HepG2 (cell line): ENCODE results near the gene MAEA. TPM values are rescaled to one million over a fixed set of nuclear protein-coding genes. Genes with fewer than 3 reads are reported as not detected.
A peak's percentile ranks its signal among the peaks of the same experiment; 100 is the strongest.

Experiments
- ATAC-seq: fragments of 200-7000 bp; cut with Tn5 transposase; 3 replicates; pipeline ENCODE4 v1.9.1; 2020; ENCODE audit warnings: mild to moderate bottlenecking, moderate library complexity
- BruUV-seq: library from RNA; stranded (reverse); fragments of 400-500 nt; replicated peaks from 2 replicates; lab custom pipeline; 2021; lab: Mats Ljungman, UMichigan
- CTCF ChIA-PET: fragments of 300-600 bp; formaldehyde crosslinking; extraction: SDS; loops from one replicate; lab custom pipeline; 2021; ENCODE audit warnings: low total read pairs, inconsistent platforms, low intra/inter-chr PET ratio; lab: Yijun Ruan, JAX
- POLR2A ChIA-PET: fragments of 350-600 bp; sonication (Branson Sonifier 250); formaldehyde crosslinking; loops from one replicate; lab custom pipeline; 2020; ENCODE audit warnings: antibody characterized with exemption, inconsistent platforms; lab: Yijun Ruan, JAX
- DNase-seq: peaks from one replicate; pipeline ENCODE4 v3.0.0-alpha.2; 2015; ENCODE audit warnings: low spot score
- FAIRE-seq: peaks from 3 replicates; lab custom pipeline; 2011; peaks lifted over from hg19 to GRCh38; lab: Jason Lieb, UNC
- H2AFZ ChIP-seq: one replicate; pipeline ENCODE4 v1.6.1; 2011; ENCODE audit warnings: low read length, inconsistent platforms
- H3K27ac ChIP-seq: fragments of 300-600 bp; 3 replicates; pipeline ENCODE4 v1.8.0; 2011; ENCODE audit warnings: mixed run types, mild to moderate bottlenecking, mixed read lengths, low read length, inconsistent platforms; ENCODE audit not compliant: insufficient read depth; ENCODE audit errors: extremely low read length
- H3K27me3 ChIP-seq, 2 experiments: fragments of 200-600 bp in 1 of 2; 2 replicates in 1 of 2; 3 replicates in 1 of 2; pipeline versions ENCODE4 v1.6.0 to v1.8.0; 2011; ENCODE audit warnings: low read length in 2 of 2, mild to moderate bottlenecking in 2 of 2, moderate library complexity in 2 of 2, inconsistent platforms in 1 of 2; ENCODE audit not compliant: insufficient read depth in 2 of 2, control insufficient read depth in 1 of 2
- H3K36me3 ChIP-seq, 2 experiments: fragments of 200-600 bp in 1 of 2; replicated peaks in 1 of 2; 2 replicates in 1 of 2; 3 replicates in 1 of 2; pipeline versions ENCODE4 v1.5.1 to v1.8.0; 2011; ENCODE audit warnings: low read length in 2 of 2, inconsistent platforms in 1 of 2; ENCODE audit not compliant: insufficient read depth in 2 of 2, control insufficient read depth in 1 of 2
- H3K4me1 ChIP-seq: 2 replicates; pipeline ENCODE4 v1.5.1; 2012; ENCODE audit warnings: low read length, inconsistent platforms; ENCODE audit not compliant: insufficient read depth
- H3K4me2 ChIP-seq: 2 replicates; pipeline ENCODE4 v1.6.0; 2011; ENCODE audit warnings: low read depth, low read length, inconsistent platforms
- H3K4me3 ChIP-seq, 3 experiments: fragments of 200-600 bp in 1 of 3; sonication (generic), shearing (Covaris generic) in 1 of 3; replicated peaks in 1 of 3; 2 replicates each; pipeline ENCODE4 v1.5.1; 2011 to 2016; ENCODE audit warnings: low read length in 3 of 3, inconsistent platforms in 2 of 3, low read depth in 2 of 3, mild to moderate bottlenecking in 2 of 3, control low read depth in 1 of 3, mixed read lengths in 1 of 3; ENCODE audit not compliant: insufficient read depth in 1 of 3
- H3K79me2 ChIP-seq: one replicate; pipeline ENCODE4 v1.6.1; 2011; ENCODE audit warnings: low read length, inconsistent platforms; ENCODE audit not compliant: insufficient read depth
- H3K9ac ChIP-seq: 2 replicates; pipeline ENCODE4 v1.6.0; 2011; ENCODE audit warnings: mild to moderate bottlenecking, low read depth, low read length, inconsistent platforms; ENCODE audit not compliant: insufficient read depth
- H3K9me3 ChIP-seq: 2 replicates; pipeline ENCODE4 v1.5.1; 2012; ENCODE audit warnings: mild to moderate bottlenecking, low read length
- H4K20me1 ChIP-seq: 2 replicates; pipeline ENCODE4 v1.6.0; 2011; ENCODE audit warnings: inconsistent platforms, mild to moderate bottlenecking, low read length, moderate library complexity; ENCODE audit not compliant: insufficient read depth
- MAZ ChIP-seq, 2 experiments: sonication (generic) in 1 of 2; formaldehyde crosslinking in 1 of 2; IDR thresholded peaks; 2 replicates each; pipeline versions ENCODE4 v1.5.0 to v1.6.1; 2012 to 2020; ENCODE audit warnings: low read depth in 2 of 2, mild to moderate bottlenecking in 2 of 2, borderline replicate concordance in 1 of 2, improper control_type of control experiment in 1 of 2, low read length in 1 of 2, missing genetic modification reagents in 1 of 2, moderate library complexity in 1 of 2
- NKX3-1 ChIP-seq: sonication (generic); formaldehyde crosslinking; IDR thresholded peaks from 2 replicates; pipeline ENCODE4 v1.5.0; 2020; ENCODE audit warnings: missing genetic modification reagents
- RFXANK ChIP-seq: IDR thresholded peaks from 2 replicates; pipeline ENCODE4 v1.6.1; 2016
- TAF1 ChIP-seq: sonication (generic); formaldehyde crosslinking; IDR thresholded peaks from 2 replicates; pipeline ENCODE4 v1.4.0; 2020; ENCODE audit warnings: missing genetic modification reagents
- ZFY ChIP-seq: sonication (generic); formaldehyde crosslinking; IDR thresholded peaks from 2 replicates; pipeline ENCODE4 v1.4.0; 2020; ENCODE audit warnings: missing genetic modification reagents
- ZNF530 ChIP-seq: sonication (generic); formaldehyde crosslinking; IDR thresholded peaks from 2 replicates; pipeline ENCODE4 v1.5.0; 2020; ENCODE audit warnings: low read depth, mild to moderate bottlenecking, missing genetic modification reagents
- ZNF850 ChIP-seq: sonication (generic); formaldehyde crosslinking; conservative IDR thresholded peaks from 2 replicates; pipeline ENCODE4 v1.9.0; 2021; ENCODE audit warnings: mild to moderate bottlenecking, missing genetic modification reagents
- WGBS: methylation state at CpG from one replicate; pipeline ENCODE4 v1.1.6; 2017; ENCODE audit warnings: low lambda C conversion rate; 5-methylcytosine and 5-hydroxymethylcytosine counted together
- in situ Hi-C: cut with HindIII; loops from 2 replicates; pipeline ENCODE4 v1.10.0; 2017; ENCODE audit warnings: low pct_unique_long_range_greater_than_20kb; ENCODE audit not compliant: extremely low pct_ligation_motif_present
- intact Hi-C: fragments of 100-400 bp; cut with micrococcal nuclease; formaldehyde crosslinking; loops from one replicate; pipeline ENCODE4 v1.10.0; 2022; ENCODE audit not compliant: unreplicated experiment
- polyA plus RNA-seq, 8 experiments: library from polyadenylated mRNA; depleted of rRNA in 3 of 8; stranded (reverse) in 7 of 8; unstranded in 1 of 8; fragments of >200 nt; fragmentation: Illumina TruSeq in 4 of 8; extraction: Trizol in 4 of 8; gene quantifications; 2 replicates each; pipeline versions ENCODE4 v1.2.1 to v1.2.3, GENCODE V29; 2011 to 2016; ENCODE audit warnings: low read depth in 4 of 8, missing spikeins in 1 of 8, mixed read lengths in 1 of 8; ENCODE audit not compliant: insufficient read depth in 1 of 8
- total RNA-seq, 5 experiments: library from RNA; depleted of rRNA; stranded (reverse); fragments of >200 nt; fragmentation: Illumina TruSeq; extraction: Trizol; gene quantifications; 2 replicates each; pipeline ENCODE4 v1.2.3, GENCODE V29; 2016; ENCODE audit warnings: low read depth in 1 of 5
- TF ChIP-seq, protein P1 (sequence below): sonication (generic); formaldehyde crosslinking; IDR thresholded peaks from 2 replicates; pipeline ENCODE4 v1.5.0; 2020; ENCODE audit warnings: mild to moderate bottlenecking, missing genetic modification reagents, moderate library complexity
- TF ChIP-seq, protein P2 (sequence below): sonication (generic); formaldehyde crosslinking; IDR thresholded peaks from 2 replicates; pipeline ENCODE4 v1.5.0; 2020; ENCODE audit warnings: mild to moderate bottlenecking, missing genetic modification reagents
- TF ChIP-seq, protein P3 (sequence below): fragments of 450-650 bp; IDR thresholded peaks from 2 replicates; pipeline ENCODE4 v1.6.1; 2016
- TF ChIP-seq, protein P4 (sequence below): sonication (generic); formaldehyde crosslinking; IDR thresholded peaks from 2 replicates; pipeline ENCODE4 v1.8.1; 2023; ENCODE audit warnings: mild to moderate bottlenecking, missing genetic modification reagents
- TF ChIP-seq, protein P5 (sequence below): sonication (generic); formaldehyde crosslinking; IDR thresholded peaks from 2 replicates; pipeline ENCODE4 v1.4.0; 2020; ENCODE audit warnings: missing genetic modification reagents, low read depth, mild to moderate bottlenecking, borderline replicate concordance
- TF ChIP-seq, protein P6 (sequence below): sonication (generic); formaldehyde crosslinking; IDR thresholded peaks from 2 replicates; pipeline ENCODE4 v1.5.1; 2020; ENCODE audit warnings: missing genetic modification reagents, mild to moderate bottlenecking, borderline replicate concordance

MAEA gene
- total and polyA plus RNA-seq, 2 of the 13 experiments (the other 11 are each of a cell fraction or from before 2014, with no cell fraction given) = 52.0 to 57.1 TPM

DNA sequence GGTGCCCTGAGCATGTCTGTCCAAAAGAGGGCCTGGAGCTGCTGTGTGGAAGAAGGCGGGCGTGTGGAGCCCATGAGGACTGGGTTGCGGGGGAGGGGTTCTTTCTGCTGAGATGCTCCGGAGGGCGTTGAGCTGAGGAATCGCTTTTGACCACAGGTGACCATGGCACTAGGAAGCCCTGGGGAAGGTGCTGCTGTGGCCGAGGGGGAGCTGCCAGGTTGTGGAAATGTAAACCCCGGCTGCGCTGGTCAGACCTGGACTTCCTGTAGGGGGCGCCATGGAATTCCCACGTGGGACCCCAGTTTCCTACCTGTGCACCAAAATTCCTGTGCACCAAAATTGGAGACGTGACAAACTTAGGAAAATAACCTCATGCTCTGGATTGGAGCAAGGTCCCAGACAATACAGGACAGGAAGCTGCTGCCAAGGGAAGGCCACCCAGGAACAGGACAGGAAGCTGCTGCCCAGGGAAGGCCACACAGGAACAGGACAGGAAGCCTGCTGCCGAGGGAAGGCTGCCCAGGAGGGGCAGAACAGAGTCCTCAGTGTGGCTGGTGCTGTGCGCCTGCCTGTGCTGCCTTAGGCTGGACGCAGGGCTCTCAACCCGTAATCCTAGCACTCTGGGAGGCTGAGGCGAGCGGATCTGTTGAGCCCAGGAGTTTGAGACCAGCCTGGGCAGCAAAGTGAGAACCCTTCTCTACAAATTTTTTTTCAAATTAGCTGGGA is 29.0 kb downstream of the MAEA start:
- Histone ChIP-seq H3K4me1 (no peaks in the 10 kb centered on the region), H3K79me2 (no peaks in the 10 kb centered on the region), H3K9ac (no peak overlapping the region), H3K27me3 (no peaks in the 10 kb centered on the region), H2AFZ (no peak overlapping the region), H4K20me1 (no peaks in the 10 kb centered on the region), H3K36me3 (peaks cover 25 to 71% of the 10 kb centered on the region in 2 experiments), H3K27ac (no peak overlapping the region), H3K4me3 (no peak overlapping the region), H3K4me2 (no peak overlapping the region), H3K9me3 (no peaks in the 10 kb centered on the region)
- ATAC-seq (peak; percentile 47), FAIRE-seq (no peak), DNase-seq (no peak)
- POLR2A ChIA-PET = interaction anchor here (1.2 kb wide), 1 partner anchor 9 kb away, joined by 3 read pairs; no protein-coding TSS in a partner anchor
- in situ Hi-C loops = no loop called here
- intact Hi-C loops = no loop called here
- CTCF ChIA-PET = no interaction called here
- WGBS = 88% methylated on average over 14 of the region's 18 CpGs
- BruUV-seq = no TSS peak
- TF ChIP-seq, protein P1, sequence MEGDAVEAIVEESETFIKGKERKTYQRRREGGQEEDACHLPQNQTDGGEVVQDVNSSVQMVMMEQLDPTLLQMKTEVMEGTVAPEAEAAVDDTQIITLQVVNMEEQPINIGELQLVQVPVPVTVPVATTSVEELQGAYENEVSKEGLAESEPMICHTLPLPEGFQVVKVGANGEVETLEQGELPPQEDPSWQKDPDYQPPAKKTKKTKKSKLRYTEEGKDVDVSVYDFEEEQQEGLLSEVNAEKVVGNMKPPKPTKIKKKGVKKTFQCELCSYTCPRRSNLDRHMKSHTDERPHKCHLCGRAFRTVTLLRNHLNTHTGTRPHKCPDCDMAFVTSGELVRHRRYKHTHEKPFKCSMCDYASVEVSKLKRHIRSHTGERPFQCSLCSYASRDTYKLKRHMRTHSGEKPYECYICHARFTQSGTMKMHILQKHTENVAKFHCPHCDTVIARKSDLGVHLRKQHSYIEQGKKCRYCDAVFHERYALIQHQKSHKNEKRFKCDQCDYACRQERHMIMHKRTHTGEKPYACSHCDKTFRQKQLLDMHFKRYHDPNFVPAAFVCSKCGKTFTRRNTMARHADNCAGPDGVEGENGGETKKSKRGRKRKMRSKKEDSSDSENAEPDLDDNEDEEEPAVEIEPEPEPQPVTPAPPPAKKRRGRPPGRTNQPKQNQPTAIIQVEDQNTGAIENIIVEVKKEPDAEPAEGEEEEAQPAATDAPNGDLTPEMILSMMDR (CRISPR knock-in tag) = peak; percentile 55
- TF ChIP-seq, protein P2, sequence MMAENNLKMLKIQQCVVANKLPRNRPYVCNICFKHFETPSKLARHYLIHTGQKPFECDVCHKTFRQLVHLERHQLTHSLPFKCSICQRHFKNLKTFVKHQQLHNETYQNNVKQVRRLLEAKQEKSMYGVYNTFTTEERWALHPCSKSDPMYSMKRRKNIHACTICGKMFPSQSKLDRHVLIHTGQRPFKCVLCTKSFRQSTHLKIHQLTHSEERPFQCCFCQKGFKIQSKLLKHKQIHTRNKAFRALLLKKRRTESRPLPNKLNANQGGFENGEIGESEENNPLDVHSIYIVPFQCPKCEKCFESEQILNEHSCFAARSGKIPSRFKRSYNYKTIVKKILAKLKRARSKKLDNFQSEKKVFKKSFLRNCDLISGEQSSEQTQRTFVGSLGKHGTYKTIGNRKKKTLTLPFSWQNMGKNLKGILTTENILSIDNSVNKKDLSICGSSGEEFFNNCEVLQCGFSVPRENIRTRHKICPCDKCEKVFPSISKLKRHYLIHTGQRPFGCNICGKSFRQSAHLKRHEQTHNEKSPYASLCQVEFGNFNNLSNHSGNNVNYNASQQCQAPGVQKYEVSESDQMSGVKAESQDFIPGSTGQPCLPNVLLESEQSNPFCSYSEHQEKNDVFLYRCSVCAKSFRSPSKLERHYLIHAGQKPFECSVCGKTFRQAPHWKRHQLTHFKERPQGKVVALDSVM (CRISPR knock-in tag) = no peak
- TF ChIP-seq, protein P3, sequence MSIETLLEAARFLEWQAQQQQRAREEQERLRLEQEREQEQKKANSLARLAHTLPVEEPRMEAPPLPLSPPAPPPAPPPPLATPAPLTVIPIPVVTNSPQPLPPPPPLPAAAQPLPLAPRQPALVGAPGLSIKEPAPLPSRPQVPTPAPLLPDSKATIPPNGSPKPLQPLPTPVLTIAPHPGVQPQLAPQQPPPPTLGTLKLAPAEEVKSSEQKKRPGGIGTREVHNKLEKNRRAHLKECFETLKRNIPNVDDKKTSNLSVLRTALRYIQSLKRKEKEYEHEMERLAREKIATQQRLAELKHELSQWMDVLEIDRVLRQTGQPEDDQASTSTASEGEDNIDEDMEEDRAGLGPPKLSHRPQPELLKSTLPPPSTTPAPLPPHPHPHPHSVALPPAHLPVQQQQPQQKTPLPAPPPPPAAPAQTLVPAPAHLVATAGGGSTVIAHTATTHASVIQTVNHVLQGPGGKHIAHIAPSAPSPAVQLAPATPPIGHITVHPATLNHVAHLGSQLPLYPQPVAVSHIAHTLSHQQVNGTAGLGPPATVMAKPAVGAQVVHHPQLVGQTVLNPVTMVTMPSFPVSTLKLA = no peak
- TF ChIP-seq ZNF530 (no peak), TAF1 (CRISPR knock-in tag) (no peak), MAZ (IDR thresholded peaks at IDR 0.05; ENCODE audit: borderline replicate concordance, low read depth, low read length) (no peak), MAZ (CRISPR knock-in tag; IDR thresholded peaks at IDR 0.05; ENCODE audit: low read depth) (no peak), RFXANK (CRISPR knock-in tag) (no peak), ZNF850 (CRISPR knock-in tag) (no peak), ZFY (0 out of 2 replicates have a peak, but pooled peaks have one; percentile 12), NKX3-1 (CRISPR knock-in tag) (no peak)
- TF ChIP-seq, protein P4, sequence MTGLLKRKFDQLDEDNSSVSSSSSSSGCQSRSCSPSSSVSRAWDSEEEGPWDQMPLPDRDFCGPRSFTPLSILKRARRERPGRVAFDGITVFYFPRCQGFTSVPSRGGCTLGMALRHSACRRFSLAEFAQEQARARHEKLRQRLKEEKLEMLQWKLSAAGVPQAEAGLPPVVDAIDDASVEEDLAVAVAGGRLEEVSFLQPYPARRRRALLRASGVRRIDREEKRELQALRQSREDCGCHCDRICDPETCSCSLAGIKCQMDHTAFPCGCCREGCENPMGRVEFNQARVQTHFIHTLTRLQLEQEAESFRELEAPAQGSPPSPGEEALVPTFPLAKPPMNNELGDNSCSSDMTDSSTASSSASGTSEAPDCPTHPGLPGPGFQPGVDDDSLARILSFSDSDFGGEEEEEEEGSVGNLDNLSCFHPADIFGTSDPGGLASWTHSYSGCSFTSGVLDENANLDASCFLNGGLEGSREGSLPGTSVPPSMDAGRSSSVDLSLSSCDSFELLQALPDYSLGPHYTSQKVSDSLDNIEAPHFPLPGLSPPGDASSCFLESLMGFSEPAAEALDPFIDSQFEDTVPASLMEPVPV (CRISPR knock-in tag) = no peak
- TF ChIP-seq, protein P5, sequence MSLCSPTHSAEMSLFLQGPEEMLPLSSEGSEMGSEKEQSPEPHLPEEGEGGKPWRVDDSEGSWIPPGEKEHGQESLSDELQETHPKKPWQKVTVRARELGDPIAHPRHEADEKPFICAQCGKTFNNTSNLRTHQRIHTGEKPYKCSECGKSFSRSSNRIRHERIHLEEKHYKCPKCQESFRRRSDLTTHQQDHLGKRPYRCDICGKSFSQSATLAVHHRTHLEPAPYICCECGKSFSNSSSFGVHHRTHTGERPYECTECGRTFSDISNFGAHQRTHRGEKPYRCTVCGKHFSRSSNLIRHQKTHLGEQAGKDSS (CRISPR knock-in tag) = no peak
- TF ChIP-seq, protein P6, sequence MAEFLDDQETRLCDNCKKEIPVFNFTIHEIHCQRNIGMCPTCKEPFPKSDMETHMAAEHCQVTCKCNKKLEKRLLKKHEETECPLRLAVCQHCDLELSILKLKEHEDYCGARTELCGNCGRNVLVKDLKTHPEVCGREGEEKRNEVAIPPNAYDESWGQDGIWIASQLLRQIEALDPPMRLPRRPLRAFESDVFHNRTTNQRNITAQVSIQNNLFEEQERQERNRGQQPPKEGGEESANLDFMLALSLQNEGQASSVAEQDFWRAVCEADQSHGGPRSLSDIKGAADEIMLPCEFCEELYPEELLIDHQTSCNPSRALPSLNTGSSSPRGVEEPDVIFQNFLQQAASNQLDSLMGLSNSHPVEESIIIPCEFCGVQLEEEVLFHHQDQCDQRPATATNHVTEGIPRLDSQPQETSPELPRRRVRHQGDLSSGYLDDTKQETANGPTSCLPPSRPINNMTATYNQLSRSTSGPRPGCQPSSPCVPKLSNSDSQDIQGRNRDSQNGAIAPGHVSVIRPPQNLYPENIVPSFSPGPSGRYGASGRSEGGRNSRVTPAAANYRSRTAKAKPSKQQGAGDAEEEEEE = no peak
